Measurements from ENCODE around the gene MGA.

- TF ChIP-seq, protein P1, sequence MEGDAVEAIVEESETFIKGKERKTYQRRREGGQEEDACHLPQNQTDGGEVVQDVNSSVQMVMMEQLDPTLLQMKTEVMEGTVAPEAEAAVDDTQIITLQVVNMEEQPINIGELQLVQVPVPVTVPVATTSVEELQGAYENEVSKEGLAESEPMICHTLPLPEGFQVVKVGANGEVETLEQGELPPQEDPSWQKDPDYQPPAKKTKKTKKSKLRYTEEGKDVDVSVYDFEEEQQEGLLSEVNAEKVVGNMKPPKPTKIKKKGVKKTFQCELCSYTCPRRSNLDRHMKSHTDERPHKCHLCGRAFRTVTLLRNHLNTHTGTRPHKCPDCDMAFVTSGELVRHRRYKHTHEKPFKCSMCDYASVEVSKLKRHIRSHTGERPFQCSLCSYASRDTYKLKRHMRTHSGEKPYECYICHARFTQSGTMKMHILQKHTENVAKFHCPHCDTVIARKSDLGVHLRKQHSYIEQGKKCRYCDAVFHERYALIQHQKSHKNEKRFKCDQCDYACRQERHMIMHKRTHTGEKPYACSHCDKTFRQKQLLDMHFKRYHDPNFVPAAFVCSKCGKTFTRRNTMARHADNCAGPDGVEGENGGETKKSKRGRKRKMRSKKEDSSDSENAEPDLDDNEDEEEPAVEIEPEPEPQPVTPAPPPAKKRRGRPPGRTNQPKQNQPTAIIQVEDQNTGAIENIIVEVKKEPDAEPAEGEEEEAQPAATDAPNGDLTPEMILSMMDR (IDR thresholded peaks at IDR 0.05; ENCODE audit: insufficient read depth, low read length, poor library complexity, severe bottlenecking), result no peak
- no peak for TF ChIP-seq EZH2phosphoT487 (conservative IDR thresholded peaks at IDR 0.05; ENCODE audit: low read length)
Observed at GRCh38 chr15:41812820-41813375, 152.7 kb downstream of the MGA start.

Measured in SU-DHL-6 (cell line).